ENCODE data around the gene WDR3.

WDR3 gene

DNA sequence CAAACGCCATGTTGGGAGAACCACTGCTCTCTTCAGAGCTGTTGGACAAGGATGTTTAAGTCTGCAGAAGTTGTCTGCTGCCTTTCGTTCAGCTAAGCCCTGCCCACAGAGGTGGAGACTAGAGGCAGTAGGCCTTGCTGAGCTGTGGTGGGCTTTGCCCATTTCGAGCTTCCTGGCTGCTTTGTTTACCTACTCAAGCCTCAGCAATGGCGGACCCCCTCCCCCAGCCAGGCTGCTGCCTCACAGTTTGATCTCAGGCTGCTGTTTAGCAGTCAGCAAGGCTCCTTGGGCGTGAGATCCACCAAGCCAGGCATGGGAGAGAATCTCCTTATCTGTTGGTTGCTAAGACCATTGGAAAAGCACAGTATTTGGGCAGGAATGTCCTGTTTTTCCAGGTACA, 74.8 kb downstream of the WDR3 start:
- Histone ChIP-seq H3K4me1 (ENCODE audit: control insufficient read depth, insufficient read depth, low read length) (no peaks in the 10 kb centered on the region), H3K9me3 (ENCODE audit: control insufficient read depth, low read length) (no peaks in the 10 kb centered on the region), H3K4me3 (ENCODE audit: low read length) (no peak overlapping the region), H3K9ac (ENCODE audit: low read length) (no peak overlapping the region), H3K36me3 (ENCODE audit: control insufficient read depth, insufficient read depth, low read length, severe bottlenecking) (no peaks in the 10 kb centered on the region), H3K27me3 (replicated peaks; ENCODE audit: control insufficient read depth, insufficient read depth, low read length) (no peaks in the 10 kb centered on the region)
- DNase-seq (ENCODE audit: low read depth) = no peak

DNA sequence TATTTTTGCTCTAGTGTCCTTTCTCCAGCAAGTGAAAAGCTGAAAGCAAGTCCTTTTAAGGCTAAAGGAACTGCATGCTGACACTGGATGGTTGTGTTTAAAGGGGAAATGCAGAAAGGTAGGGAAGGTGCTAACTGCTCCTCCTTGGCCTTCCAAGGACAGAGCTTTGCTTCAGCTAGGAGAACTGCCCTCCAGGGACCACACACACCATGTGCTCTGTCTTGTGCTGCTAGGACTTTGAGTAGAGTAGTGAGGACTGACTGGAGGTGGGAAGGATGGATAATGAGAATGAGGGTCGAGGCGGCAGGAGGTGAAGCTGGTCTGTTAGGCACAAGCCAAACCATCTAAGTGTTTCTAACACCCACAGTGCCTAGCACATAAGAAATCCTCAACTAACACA, 77.9 kb downstream of the WDR3 start:
- Histone ChIP-seq H3K4me1 (ENCODE audit: control insufficient read depth, insufficient read depth, low read length) (no peaks in the 10 kb centered on the region), H3K4me3 (ENCODE audit: low read length) (no peak overlapping the region), H3K36me3 (ENCODE audit: control insufficient read depth, insufficient read depth, low read length, severe bottlenecking) (no peaks in the 10 kb centered on the region), H3K9ac (ENCODE audit: low read length) (no peak overlapping the region), H3K9me3 (ENCODE audit: control insufficient read depth, low read length) (no peaks in the 10 kb centered on the region), H3K27me3 (replicated peaks; ENCODE audit: control insufficient read depth, insufficient read depth, low read length) (no peaks in the 10 kb centered on the region)
- DNase-seq (ENCODE audit: low read depth) = no peak

- no peak overlapping the region for H3K9ac ChIP-seq (ENCODE audit: low read length)
- no peaks in the 10 kb centered on the region for H3K36me3 ChIP-seq (ENCODE audit: control insufficient read depth, insufficient read depth, low read length, severe bottlenecking)
- H3K27me3 ChIP-seq (replicated peaks; ENCODE audit: control insufficient read depth, insufficient read depth, low read length) = no peaks in the 10 kb centered on the region
- no peaks in the 10 kb centered on the region for H3K9me3 ChIP-seq (ENCODE audit: control insufficient read depth, low read length)
- no peak for DNase-seq (ENCODE audit: low read depth)
- no peaks in the 10 kb centered on the region for H3K4me1 ChIP-seq (ENCODE audit: control insufficient read depth, insufficient read depth, low read length)
- no peak overlapping the region for H3K4me3 ChIP-seq (ENCODE audit: low read length)
These were observed 78.5 kb downstream of the WDR3 start for GRCh38 chr1:118008011-118008410.

GRCh38 chr1:118012515-118013124, 83.1 kb downstream of the WDR3 start:
- Histone ChIP-seq H3K9me3 (ENCODE audit: control insufficient read depth, low read length) (no peaks in the 10 kb centered on the region), H3K4me3 (ENCODE audit: low read length) (no peak overlapping the region), H3K27me3 (replicated peaks; ENCODE audit: control insufficient read depth, insufficient read depth, low read length) (no peaks in the 10 kb centered on the region), H3K36me3 (ENCODE audit: control insufficient read depth, insufficient read depth, low read length, severe bottlenecking) (no peaks in the 10 kb centered on the region), H3K9ac (ENCODE audit: low read length) (no peak overlapping the region), H3K4me1 (ENCODE audit: control insufficient read depth, insufficient read depth, low read length) (no peaks in the 10 kb centered on the region)
- no peak for DNase-seq (ENCODE audit: low read depth)

- H3K9me3 ChIP-seq (ENCODE audit: control insufficient read depth, low read length) = no peaks in the 10 kb centered on the region
- no peaks in the 10 kb centered on the region for H3K36me3 ChIP-seq (ENCODE audit: control insufficient read depth, insufficient read depth, low read length, severe bottlenecking)
- H3K4me3 ChIP-seq (ENCODE audit: low read length) = no peak overlapping the region
- H3K4me1 ChIP-seq (ENCODE audit: control insufficient read depth, insufficient read depth, low read length) = no peaks in the 10 kb centered on the region
- no peak for DNase-seq (ENCODE audit: low read depth)
- H3K27me3 ChIP-seq (replicated peaks; ENCODE audit: control insufficient read depth, insufficient read depth, low read length) = no peaks in the 10 kb centered on the region
- no peak overlapping the region for H3K9ac ChIP-seq (ENCODE audit: low read length)
These were observed 83.8 kb downstream of the WDR3 start for GRCh38 chr1:118013336-118013735.

DNA sequence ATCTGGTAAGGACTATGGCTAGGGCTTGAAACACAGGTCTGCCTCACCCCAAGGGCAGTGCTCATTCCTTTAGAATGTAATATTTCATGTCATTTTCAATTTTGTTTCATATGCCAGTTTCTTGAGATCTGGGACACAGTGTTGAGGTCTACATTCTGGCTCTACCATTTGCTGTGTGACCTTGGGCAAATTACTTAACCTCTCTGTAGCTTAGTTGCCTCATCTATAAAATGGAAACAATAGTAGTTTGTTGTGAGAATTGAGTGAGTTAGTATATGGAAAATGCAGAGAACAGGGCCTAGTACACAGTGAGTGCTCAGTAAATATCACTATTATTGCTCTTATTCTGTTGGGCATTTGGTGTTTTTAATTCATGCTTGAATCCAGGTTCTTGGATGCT, 84.4 kb downstream of the WDR3 start:
- no peak for DNase-seq (ENCODE audit: low read depth)
- Histone ChIP-seq H3K4me3 (ENCODE audit: low read length) (no peak overlapping the region), H3K36me3 (ENCODE audit: control insufficient read depth, insufficient read depth, low read length, severe bottlenecking) (no peaks in the 10 kb centered on the region), H3K27me3 (replicated peaks; ENCODE audit: control insufficient read depth, insufficient read depth, low read length) (no peaks in the 10 kb centered on the region), H3K9me3 (ENCODE audit: control insufficient read depth, low read length) (no peaks in the 10 kb centered on the region), H3K4me1 (ENCODE audit: control insufficient read depth, insufficient read depth, low read length) (no peaks in the 10 kb centered on the region), H3K9ac (ENCODE audit: low read length) (no peak overlapping the region)
